GM12892 (cell line): ENCODE results near the gene CCR5AS.

Experiments used
- POLR2A ChIP-seq: IDR thresholded peaks from 2 replicates; pipeline ENCODE4 v1.6.1; 2011; ENCODE audit warnings: low read depth, low read length, control low read depth
- TAF1 ChIP-seq: IDR thresholded peaks from 2 replicates; pipeline ENCODE4 v1.6.1; 2011; ENCODE audit warnings: low read depth, mild to moderate bottlenecking, control low read depth, low read length, borderline replicate concordance

DNA sequence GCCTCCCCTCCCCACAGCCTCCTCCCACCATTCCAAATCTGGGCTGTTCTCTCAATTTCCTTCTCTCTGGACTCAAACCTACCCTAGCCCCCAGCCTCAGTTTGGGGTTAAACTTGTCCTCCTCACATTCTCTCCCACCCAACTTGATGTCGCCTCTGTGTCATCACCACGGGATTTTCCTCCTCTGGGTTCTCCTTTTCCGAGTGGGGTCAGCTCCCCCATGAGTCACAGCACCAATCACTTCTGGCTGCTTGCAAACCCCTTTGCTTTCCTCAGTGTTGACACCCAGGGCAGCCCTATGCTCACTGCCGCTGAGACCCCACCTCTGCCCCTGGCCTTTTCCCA lies 451 bp downstream of the CCR5AS start:
- no peak for TF ChIP-seq POLR2A
- TF ChIP-seq TAF1 = no peak
